ENCODE results near the gene KCTD16.

KCTD16 gene

GRCh38 chr5:144336191-144336961, 165.7 kb downstream of the KCTD16 start:
- Histone ChIP-seq H3K9me3 (ENCODE audit: control insufficient read depth in 5 of 5, low read length in 5 of 5) (no peaks in the 10 kb centered on the region), H3K9ac (ENCODE audit: low read length in 5 of 5) (no peak overlapping the region), H3K4me3 (ENCODE audit: low read depth in 1 of 5, low read length in 5 of 5) (no peak overlapping the region), H3K36me3 (ENCODE audit: control insufficient read depth in 5 of 5, insufficient read depth in 5 of 5, low read length in 5 of 5) (no peaks in the 10 kb centered on the region), H3K4me1 (ENCODE audit: control insufficient read depth in 5 of 5, insufficient read depth in 5 of 5, low read length in 5 of 5) (no peaks in the 10 kb centered on the region), H3K27ac (ENCODE audit: low read depth, low read length) (no peak overlapping the region), H3K27me3 (ENCODE audit: control insufficient read depth in 5 of 5, insufficient read depth in 4 of 5, low read length in 5 of 5) (no peaks in the 10 kb centered on the region)

DNA sequence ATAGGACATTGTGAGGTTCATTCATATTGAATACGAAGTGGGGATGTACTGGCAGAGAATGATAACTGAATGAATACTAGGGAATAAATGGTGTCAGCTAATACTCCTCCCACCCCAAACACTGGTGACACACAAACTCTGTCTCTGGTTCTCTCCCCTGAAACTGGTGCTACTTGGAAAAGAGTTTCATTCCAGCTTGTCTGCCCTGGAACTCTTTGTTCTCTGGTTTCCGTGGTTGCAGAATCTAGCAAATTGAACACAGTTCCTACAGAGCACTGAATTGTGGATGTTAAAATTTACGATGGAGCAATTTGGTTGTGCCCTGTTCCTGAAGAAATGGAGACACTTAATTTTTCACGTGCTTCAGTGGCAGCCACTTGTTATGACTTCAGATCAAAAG, 181.7 kb downstream of the KCTD16 start:
- H3K27ac ChIP-seq (ENCODE audit: low read depth, low read length) = no peak overlapping the region
- no peak overlapping the region for H3K4me3 ChIP-seq (ENCODE audit: low read depth in 1 of 5, low read length in 5 of 5)
- no peaks in the 10 kb centered on the region for H3K36me3 ChIP-seq (ENCODE audit: control insufficient read depth in 5 of 5, insufficient read depth in 5 of 5, low read length in 5 of 5)
- H3K4me1 ChIP-seq (ENCODE audit: control insufficient read depth in 5 of 5, insufficient read depth in 5 of 5, low read length in 5 of 5) = no peaks in the 10 kb centered on the region
- no peaks in the 10 kb centered on the region for H3K27me3 ChIP-seq (ENCODE audit: control insufficient read depth in 5 of 5, insufficient read depth in 4 of 5, low read length in 5 of 5)
- H3K9ac ChIP-seq (ENCODE audit: low read length in 5 of 5) = no peak overlapping the region
- H3K9me3 ChIP-seq (ENCODE audit: control insufficient read depth in 5 of 5, low read length in 5 of 5) = no peaks in the 10 kb centered on the region

- Histone ChIP-seq H3K9ac (ENCODE audit: low read length in 5 of 5) (no peak overlapping the region), H3K27ac (ENCODE audit: low read depth, low read length) (no peak overlapping the region), H3K4me1 (ENCODE audit: control insufficient read depth in 5 of 5, insufficient read depth in 5 of 5, low read length in 5 of 5) (no peaks in the 10 kb centered on the region), H3K27me3 (ENCODE audit: control insufficient read depth in 5 of 5, insufficient read depth in 4 of 5, low read length in 5 of 5) (no peaks in the 10 kb centered on the region), H3K36me3 (ENCODE audit: control insufficient read depth in 5 of 5, insufficient read depth in 5 of 5, low read length in 5 of 5) (no peaks in the 10 kb centered on the region), H3K4me3 (ENCODE audit: low read depth in 1 of 5, low read length in 5 of 5) (no peak overlapping the region), H3K9me3 (ENCODE audit: control insufficient read depth in 5 of 5, low read length in 5 of 5) (no peaks in the 10 kb centered on the region)
These were observed 182.2 kb downstream of the KCTD16 start for GRCh38 chr5:144352732-144353317.

GRCh38 chr5:144356489-144356888, 185.8 kb downstream of the KCTD16 start:
- H3K27ac ChIP-seq (ENCODE audit: low read depth, low read length) = no peak overlapping the region

DNA sequence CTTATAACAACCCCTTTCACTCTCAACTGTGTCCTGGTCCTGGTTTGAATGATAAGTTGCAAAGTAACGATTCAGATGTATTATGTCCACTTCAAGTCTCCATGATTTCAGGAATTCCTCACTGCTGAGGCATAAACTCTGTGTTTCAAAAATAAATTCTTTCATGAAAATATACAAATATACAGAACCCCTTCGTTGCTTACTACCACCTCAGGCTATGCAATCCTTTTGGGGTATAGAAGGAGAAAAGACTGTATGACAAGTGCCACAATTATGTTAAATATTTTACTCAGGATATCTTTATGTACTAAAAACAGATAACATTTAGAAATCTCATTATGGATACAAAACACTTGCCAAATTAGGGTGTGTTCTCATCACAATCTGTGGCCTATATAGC, 190.7 kb downstream of the KCTD16 start:
- Histone ChIP-seq H3K9ac (ENCODE audit: low read length in 5 of 5) (no peak overlapping the region), H3K4me1 (ENCODE audit: control insufficient read depth in 5 of 5, insufficient read depth in 5 of 5, low read length in 5 of 5) (no peaks in the 10 kb centered on the region), H3K27me3 (ENCODE audit: control insufficient read depth in 5 of 5, insufficient read depth in 4 of 5, low read length in 5 of 5) (no peaks in the 10 kb centered on the region), H3K9me3 (ENCODE audit: control insufficient read depth in 5 of 5, low read length in 5 of 5) (no peaks in the 10 kb centered on the region), H3K27ac (ENCODE audit: low read depth, low read length) (no peak overlapping the region), H3K4me3 (ENCODE audit: low read depth in 1 of 5, low read length in 5 of 5) (no peak overlapping the region), H3K36me3 (ENCODE audit: control insufficient read depth in 5 of 5, insufficient read depth in 5 of 5, low read length in 5 of 5) (no peaks in the 10 kb centered on the region)

More at GRCh38 chr5:144356489-144356888, 185.8 kb downstream of the KCTD16 start:
- Histone ChIP-seq H3K27me3 (ENCODE audit: control insufficient read depth in 5 of 5, insufficient read depth in 4 of 5, low read length in 5 of 5) (no peaks in the 10 kb centered on the region), H3K9ac (ENCODE audit: low read length in 5 of 5) (no peak overlapping the region), H3K9me3 (ENCODE audit: control insufficient read depth in 5 of 5, low read length in 5 of 5) (no peaks in the 10 kb centered on the region), H3K4me1 (ENCODE audit: control insufficient read depth in 5 of 5, insufficient read depth in 5 of 5, low read length in 5 of 5) (no peaks in the 10 kb centered on the region), H3K36me3 (ENCODE audit: control insufficient read depth in 5 of 5, insufficient read depth in 5 of 5, low read length in 5 of 5) (no peaks in the 10 kb centered on the region), H3K4me3 (ENCODE audit: low read depth in 1 of 5, low read length in 5 of 5) (no peak overlapping the region)

- Histone ChIP-seq H3K27ac (ENCODE audit: low read depth, low read length) (no peak overlapping the region), H3K9ac (ENCODE audit: low read length in 5 of 5) (no peak overlapping the region), H3K27me3 (ENCODE audit: control insufficient read depth in 5 of 5, insufficient read depth in 4 of 5, low read length in 5 of 5) (no peaks in the 10 kb centered on the region), H3K4me3 (ENCODE audit: low read depth in 1 of 5, low read length in 5 of 5) (no peak overlapping the region), H3K9me3 (ENCODE audit: control insufficient read depth in 5 of 5, low read length in 5 of 5) (no peaks in the 10 kb centered on the region), H3K4me1 (ENCODE audit: control insufficient read depth in 5 of 5, insufficient read depth in 5 of 5, low read length in 5 of 5) (peaks cover 0 to 4% (median 0%) of the 10 kb centered on the region in 5 donors), H3K36me3 (ENCODE audit: control insufficient read depth in 5 of 5, insufficient read depth in 5 of 5, low read length in 5 of 5) (no peaks in the 10 kb centered on the region)
These were observed 195.2 kb downstream of the KCTD16 start for GRCh38 chr5:144365885-144366284.

DNA sequence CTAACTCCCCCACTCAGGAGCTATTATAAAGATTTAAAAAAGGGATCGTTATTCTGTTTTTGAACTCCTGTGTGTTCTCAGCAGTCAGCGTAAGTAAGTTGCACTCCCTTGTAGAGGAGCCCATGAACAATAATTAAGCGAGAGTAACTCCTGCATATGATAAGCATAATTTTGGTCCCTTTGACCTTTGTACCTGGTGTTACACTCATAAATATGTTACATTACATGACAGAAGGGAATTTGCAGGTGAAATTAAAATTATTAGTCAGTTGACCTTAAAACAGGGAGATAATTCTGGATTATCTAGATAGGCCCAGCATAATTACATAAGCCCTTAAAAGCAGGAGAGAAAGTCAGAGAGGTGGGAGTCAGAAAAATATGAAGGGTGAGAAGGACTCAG, 197.3 kb downstream of the KCTD16 start:
- Histone ChIP-seq H3K9me3 (ENCODE audit: control insufficient read depth in 5 of 5, low read length in 5 of 5) (no peaks in the 10 kb centered on the region), H3K4me1 (ENCODE audit: control insufficient read depth in 5 of 5, insufficient read depth in 5 of 5, low read length in 5 of 5) (peaks cover 0 to 4% (median 0%) of the 10 kb centered on the region in 5 donors), H3K9ac (ENCODE audit: low read length in 5 of 5) (no peak overlapping the region), H3K27ac (ENCODE audit: low read depth, low read length) (no peak overlapping the region), H3K27me3 (ENCODE audit: control insufficient read depth in 5 of 5, insufficient read depth in 4 of 5, low read length in 5 of 5) (no peaks in the 10 kb centered on the region), H3K36me3 (ENCODE audit: control insufficient read depth in 5 of 5, insufficient read depth in 5 of 5, low read length in 5 of 5) (no peaks in the 10 kb centered on the region), H3K4me3 (ENCODE audit: low read depth in 1 of 5, low read length in 5 of 5) (no peak overlapping the region)

DNA sequence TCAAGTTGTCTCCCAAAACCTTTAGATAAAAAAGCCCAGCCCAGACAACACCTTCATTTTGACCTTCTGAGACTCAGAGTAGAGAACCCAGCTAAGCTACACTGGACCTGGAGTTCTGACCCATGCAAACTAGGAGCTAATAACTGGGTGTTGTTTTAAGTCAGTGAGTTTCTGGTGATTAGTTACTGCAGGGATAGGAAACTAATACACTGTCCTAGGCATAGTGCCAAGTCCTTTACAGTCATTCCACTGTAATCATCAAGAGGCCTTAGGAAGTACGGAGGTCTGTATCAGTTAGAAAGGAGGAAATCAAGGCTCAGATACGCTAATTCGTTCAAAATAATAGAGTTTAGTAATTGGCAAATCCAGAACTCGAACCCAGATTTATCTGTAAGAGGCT, 197.9 kb downstream of the KCTD16 start:
- Histone ChIP-seq H3K9me3 (ENCODE audit: control insufficient read depth in 5 of 5, low read length in 5 of 5) (no peaks in the 10 kb centered on the region), H3K4me3 (ENCODE audit: low read depth in 1 of 5, low read length in 5 of 5) (no peak overlapping the region), H3K9ac (ENCODE audit: low read length in 5 of 5) (no peak overlapping the region), H3K4me1 (ENCODE audit: control insufficient read depth in 5 of 5, insufficient read depth in 5 of 5, low read length in 5 of 5) (peaks cover 0 to 4% (median 0%) of the 10 kb centered on the region in 5 donors), H3K27ac (ENCODE audit: low read depth, low read length) (no peak overlapping the region), H3K27me3 (ENCODE audit: control insufficient read depth in 5 of 5, insufficient read depth in 4 of 5, low read length in 5 of 5) (no peaks in the 10 kb centered on the region), H3K36me3 (ENCODE audit: control insufficient read depth in 5 of 5, insufficient read depth in 5 of 5, low read length in 5 of 5) (no peaks in the 10 kb centered on the region)

- H3K36me3 ChIP-seq (ENCODE audit: control insufficient read depth in 5 of 5, insufficient read depth in 5 of 5, low read length in 5 of 5) = no peaks in the 10 kb centered on the region
- H3K4me1 ChIP-seq (ENCODE audit: control insufficient read depth in 5 of 5, insufficient read depth in 5 of 5, low read length in 5 of 5) = peaks cover 0 to 4% (median 0%) of the 10 kb centered on the region in 5 donors
- H3K27ac ChIP-seq (ENCODE audit: low read depth, low read length) = no peak overlapping the region
- no peak overlapping the region for H3K4me3 ChIP-seq (ENCODE audit: low read depth in 1 of 5, low read length in 5 of 5)
- H3K9ac ChIP-seq (ENCODE audit: low read length in 5 of 5) = no peak overlapping the region
- no peaks in the 10 kb centered on the region for H3K9me3 ChIP-seq (ENCODE audit: control insufficient read depth in 5 of 5, low read length in 5 of 5)
- no peaks in the 10 kb centered on the region for H3K27me3 ChIP-seq (ENCODE audit: control insufficient read depth in 5 of 5, insufficient read depth in 4 of 5, low read length in 5 of 5)
These were observed 198.3 kb downstream of the KCTD16 start for GRCh38 chr5:144369006-144369405.

GRCh38 chr5:144370273-144370672, 199.6 kb downstream of the KCTD16 start:
- peaks cover 0 to 4% (median 0%) of the 10 kb centered on the region in 5 donors for H3K4me1 ChIP-seq (ENCODE audit: control insufficient read depth in 5 of 5, insufficient read depth in 5 of 5, low read length in 5 of 5)
- H3K27ac ChIP-seq (ENCODE audit: low read depth, low read length) = no peak overlapping the region
- no peaks in the 10 kb centered on the region for H3K27me3 ChIP-seq (ENCODE audit: control insufficient read depth in 5 of 5, insufficient read depth in 4 of 5, low read length in 5 of 5)
- H3K4me3 ChIP-seq (ENCODE audit: low read depth in 1 of 5, low read length in 5 of 5) = no peak overlapping the region
- H3K36me3 ChIP-seq (ENCODE audit: control insufficient read depth in 5 of 5, insufficient read depth in 5 of 5, low read length in 5 of 5) = no peaks in the 10 kb centered on the region
- no peaks in the 10 kb centered on the region for H3K9me3 ChIP-seq (ENCODE audit: control insufficient read depth in 5 of 5, low read length in 5 of 5)
- H3K9ac ChIP-seq (ENCODE audit: low read length in 5 of 5) = no peak overlapping the region
